Measurements from ENCODE around the gene TRIAP1.
"Not testable (repeated sequence)": the region's sequence is repeated elsewhere in the genome, so short reads cannot be mapped to it uniquely, and the experiment has no call there.

TRIAP1 gene

DNA sequence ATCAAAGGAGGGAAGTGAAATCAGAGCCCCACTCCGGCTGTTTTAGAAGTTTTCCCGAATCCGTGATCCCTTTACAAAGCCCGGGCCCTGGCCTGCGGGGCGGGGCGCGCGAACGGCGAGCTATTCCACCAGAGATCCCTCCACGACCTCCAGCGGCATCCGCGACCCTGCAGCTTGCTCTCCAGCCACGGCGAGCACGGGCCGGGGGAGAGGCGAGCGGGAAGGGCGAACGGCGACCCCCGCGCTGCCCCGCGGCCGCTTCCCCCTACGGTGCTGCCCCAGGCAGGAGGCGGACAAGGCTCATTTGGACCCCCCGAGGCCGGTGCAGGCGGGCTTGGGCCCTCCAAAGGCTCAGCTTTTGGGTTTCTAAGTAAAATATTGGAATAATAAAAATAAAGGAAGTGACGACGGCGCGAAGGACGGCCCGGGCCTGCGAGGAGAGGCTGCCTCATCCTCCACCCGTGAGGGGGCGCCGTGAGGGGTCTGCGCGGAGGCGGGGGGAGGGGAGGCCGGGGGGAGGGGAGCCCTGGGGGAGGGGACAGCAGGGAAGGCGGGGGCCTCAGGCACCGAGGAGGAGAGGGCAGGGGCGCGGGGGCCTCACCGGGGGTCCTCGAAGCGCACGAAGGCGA is 22.8 kb upstream of the TRIAP1 start:
- in situ Hi-C loops (cut with MboI; ENCODE audit: low sequenced_read_pairs) = no loop called here

DNA sequence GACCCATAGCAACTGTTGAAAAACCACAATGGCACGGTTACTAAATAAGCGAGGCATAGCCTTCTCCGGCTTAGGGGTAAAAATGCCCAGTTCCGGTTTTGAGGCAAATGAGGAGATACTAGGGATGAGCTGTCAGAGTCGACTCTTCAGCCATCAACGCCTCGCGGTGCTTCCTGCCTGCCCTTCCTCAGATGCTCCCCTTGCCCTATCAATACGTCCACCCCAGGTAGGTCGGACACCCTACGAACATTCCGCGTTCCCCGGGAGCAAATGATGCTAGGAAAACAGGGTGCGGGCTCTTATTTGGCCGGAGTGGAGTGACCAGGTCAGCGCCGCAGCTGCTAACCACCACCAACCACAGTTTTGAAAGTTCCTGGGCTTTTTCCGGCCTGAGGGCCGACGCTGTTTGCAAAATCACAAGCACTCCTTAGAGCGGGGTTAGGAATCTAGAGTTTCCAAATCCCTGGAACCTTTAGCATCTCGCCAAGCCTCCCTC is 22.2 kb upstream of the TRIAP1 start:
- in situ Hi-C loops (cut with MboI; ENCODE audit: low sequenced_read_pairs) = no loop called here

GRCh38 chr12:120467439-120467838 is 21.3 kb upstream of the TRIAP1 start:
- in situ Hi-C loops (cut with MboI; ENCODE audit: low sequenced_read_pairs) = no loop called here

- in situ Hi-C loops (cut with MboI; ENCODE audit: low sequenced_read_pairs) = no loop called here
Observed at GRCh38 chr12:120466560-120467315, 20.6 kb upstream of the TRIAP1 start.

GRCh38 chr12:120465756-120466155 is 19.6 kb upstream of the TRIAP1 start:
- in situ Hi-C loops (cut with MboI; ENCODE audit: low sequenced_read_pairs) = no loop called here

DNA sequence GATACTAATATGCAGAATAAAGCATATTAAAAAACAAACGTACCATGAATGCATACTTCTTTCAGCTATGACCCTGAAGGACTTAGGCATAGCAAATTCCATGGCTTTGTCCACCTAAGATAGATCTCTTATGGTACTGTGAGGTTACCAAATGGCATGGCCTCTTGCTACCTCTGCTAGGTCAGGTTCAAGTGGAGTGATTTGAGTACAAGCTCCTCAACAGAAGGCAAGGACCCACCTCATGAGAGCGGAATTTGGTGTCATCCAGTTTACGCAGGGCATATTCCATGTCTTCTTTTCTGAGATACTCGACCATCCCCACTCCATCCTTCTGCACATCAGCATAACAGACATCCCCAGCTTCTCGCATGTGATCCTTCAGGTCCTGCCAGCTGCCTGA is 17.5 kb upstream of the TRIAP1 start:
- in situ Hi-C loops (cut with MboI; ENCODE audit: low sequenced_read_pairs) = no loop called here

GRCh38 chr12:120462099-120462640 is 16.0 kb upstream of the TRIAP1 start:
- in situ Hi-C loops (cut with MboI; ENCODE audit: low sequenced_read_pairs) = no loop called here

GRCh38 chr12:120460157-120460556 is 14.0 kb upstream of the TRIAP1 start:
- in situ Hi-C loops (cut with MboI; ENCODE audit: low sequenced_read_pairs) = no loop called here

GRCh38 chr12:120457133-120457532 is 10.9 kb upstream of the TRIAP1 start:
- in situ Hi-C loops (cut with MboI; ENCODE audit: low sequenced_read_pairs) = no loop called here

GRCh38 chr12:120455302-120455701 is 9.1 kb upstream of the TRIAP1 start:
- in situ Hi-C loops (cut with MboI; ENCODE audit: low sequenced_read_pairs) = no loop called here

DNA sequence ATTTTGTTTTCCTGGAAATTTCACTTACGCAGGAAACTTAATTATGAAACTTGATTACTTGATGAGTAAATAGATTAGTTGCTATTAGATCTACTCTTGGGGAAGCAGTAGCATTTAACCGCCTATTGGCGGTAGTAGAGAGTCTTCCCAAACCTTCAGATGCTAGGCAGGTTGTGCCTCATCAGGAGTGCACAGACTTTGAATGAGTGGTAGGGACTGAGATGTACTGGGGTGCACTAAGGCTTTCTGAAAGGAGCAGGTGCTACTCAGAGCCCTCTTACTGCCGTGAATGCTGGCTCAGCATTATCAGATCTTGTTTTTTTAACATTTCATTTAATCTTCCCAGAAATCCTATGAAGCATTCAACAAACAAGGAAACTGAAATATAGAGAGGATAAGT is 7.8 kb upstream of the TRIAP1 start:
- in situ Hi-C loops (cut with MboI; ENCODE audit: low sequenced_read_pairs) = no loop called here

- in situ Hi-C loops (cut with MboI; ENCODE audit: low sequenced_read_pairs) = no loop called here
Observed at GRCh38 chr12:120453060-120453750, 7.0 kb upstream of the TRIAP1 start.

DNA sequence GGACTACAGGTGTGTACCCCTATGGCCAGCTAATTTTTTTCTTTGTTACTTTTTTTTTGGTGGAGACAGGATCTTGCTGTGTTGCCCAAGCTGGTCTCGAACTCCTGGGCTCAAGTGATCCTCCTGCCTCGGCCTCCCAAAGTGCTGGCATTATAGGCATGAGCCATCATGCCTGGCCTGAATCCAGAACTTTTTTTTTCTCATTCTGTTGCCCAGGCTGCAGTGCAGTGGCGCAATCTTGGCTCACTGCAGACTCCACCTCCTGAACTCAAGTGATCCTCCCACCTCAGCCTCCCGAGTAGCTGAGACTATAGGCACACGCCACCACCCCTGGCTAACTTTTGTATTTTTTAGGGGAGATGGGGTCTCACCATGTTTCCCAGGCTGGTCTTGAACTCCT is 6.3 kb upstream of the TRIAP1 start:
- in situ Hi-C loops (cut with MboI; ENCODE audit: low sequenced_read_pairs) = not testable (repeated sequence)

DNA sequence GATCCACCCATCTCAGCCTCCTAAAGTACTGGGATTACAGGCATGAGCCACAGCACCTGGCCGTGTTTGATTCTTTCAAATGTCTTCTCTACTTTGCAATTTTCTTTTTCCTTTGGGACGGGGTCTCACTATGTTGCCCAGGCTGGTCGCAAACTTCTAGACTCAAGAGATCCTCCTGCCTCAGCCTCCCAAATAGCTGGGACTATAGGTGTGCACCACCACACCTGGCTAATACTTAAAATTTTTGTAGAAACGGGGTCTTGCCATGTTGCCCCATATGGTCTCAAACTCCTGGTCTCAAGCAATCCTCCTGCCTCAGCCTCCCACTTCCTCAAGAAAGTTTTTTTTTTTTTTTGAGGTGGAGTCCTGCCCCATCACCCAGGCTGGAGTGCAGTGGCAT is 1.8 kb upstream of the TRIAP1 start:
- in situ Hi-C loops (cut with MboI; ENCODE audit: low sequenced_read_pairs) = no loop called here

DNA sequence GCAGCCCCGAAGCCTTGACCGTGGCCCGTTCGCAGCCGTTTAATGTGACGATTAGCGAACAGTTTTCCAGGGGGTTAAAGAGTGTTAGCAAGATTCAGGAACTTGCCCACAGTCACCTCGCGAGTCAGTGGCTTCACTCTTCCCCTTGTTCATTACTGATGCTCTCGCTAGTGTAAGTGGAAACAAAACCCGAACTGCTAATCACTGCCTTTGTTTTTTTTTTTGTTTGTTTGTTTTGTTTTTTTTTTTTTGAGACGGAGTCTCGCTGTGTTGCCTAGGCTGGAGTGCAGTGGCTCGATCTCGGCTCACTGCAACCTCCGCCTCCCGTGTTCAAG is 627 bp upstream of the TRIAP1 start:
- in situ Hi-C loops (cut with MboI; ENCODE audit: low sequenced_read_pairs) = not testable (repeated sequence)

GRCh38 chr12:120444676-120445075 is 1.5 kb downstream of the TRIAP1 start:
- in situ Hi-C loops (cut with MboI; ENCODE audit: low sequenced_read_pairs) = no loop called here

GRCh38 chr12:120439646-120440247 is 6.4 kb downstream of the TRIAP1 start:
- in situ Hi-C loops (cut with MboI; ENCODE audit: low sequenced_read_pairs) = no loop called here

GRCh38 chr12:120438495-120439198 is 7.5 kb downstream of the TRIAP1 start:
- in situ Hi-C loops (cut with MboI; ENCODE audit: low sequenced_read_pairs) = no loop called here

- in situ Hi-C loops (cut with MboI; ENCODE audit: low sequenced_read_pairs) = no loop called here
Observed at GRCh38 chr12:120437735-120438494, 8.3 kb downstream of the TRIAP1 start, which contains the start of gene COX6A1. Gene COX6A1, plus strand, starts transcription at chr12:120438113. Its CDS starts 14 bp downstream, at chr12:120438127.
